PFSK-1 (cell line): ENCODE data around the gene NPAS2.

Experiments used
- FOXP2 ChIP-seq: optimal IDR thresholded peaks from 2 replicates; pipeline ENCODE3; 2011; ENCODE audit warnings: borderline replicate concordance, control low read depth, inconsistent platforms; ENCODE audit not compliant: insufficient read depth; ENCODE audit errors: extremely low read length, extremely low read depth
- POLR2AphosphoS5 ChIP-seq: IDR thresholded peaks from 2 replicates; pipeline ENCODE4 v1.6.1; 2012; ENCODE audit warnings: low read depth, mild to moderate bottlenecking, control low read depth, low read length, moderate library complexity
- SIN3A ChIP-seq: IDR thresholded peaks from 2 replicates; pipeline ENCODE4 v1.6.1; 2012; ENCODE audit warnings: mild to moderate bottlenecking, low read length, moderate library complexity, borderline replicate concordance; ENCODE audit not compliant: insufficient read depth
- TAF1 ChIP-seq: IDR thresholded peaks from 2 replicates; pipeline ENCODE4 v1.6.1; 2012; ENCODE audit warnings: low read length, control low read depth, borderline replicate concordance; ENCODE audit not compliant: insufficient read depth
- TF ChIP-seq, protein P1 (sequence below), 2 experiments: IDR thresholded peaks; 2 replicates each; pipeline versions ENCODE4 v1.6.1 to v1.8.0; 2011 to 2012; ENCODE audit warnings: low read depth in 2 of 2, low read length in 2 of 2, control low read depth in 1 of 2, inconsistent platforms in 1 of 2, mild to moderate bottlenecking in 1 of 2, moderate library complexity in 1 of 2; ENCODE audit not compliant: insufficient read depth in 1 of 2

Gene NPAS2

GRCh38 chr2:100887713-100888495, 68.0 kb downstream of the NPAS2 start:
- TF ChIP-seq TAF1 (no peak), POLR2AphosphoS5 (no peak), SIN3A (no peak), FOXP2 (no peak)
- TF ChIP-seq, protein P1, sequence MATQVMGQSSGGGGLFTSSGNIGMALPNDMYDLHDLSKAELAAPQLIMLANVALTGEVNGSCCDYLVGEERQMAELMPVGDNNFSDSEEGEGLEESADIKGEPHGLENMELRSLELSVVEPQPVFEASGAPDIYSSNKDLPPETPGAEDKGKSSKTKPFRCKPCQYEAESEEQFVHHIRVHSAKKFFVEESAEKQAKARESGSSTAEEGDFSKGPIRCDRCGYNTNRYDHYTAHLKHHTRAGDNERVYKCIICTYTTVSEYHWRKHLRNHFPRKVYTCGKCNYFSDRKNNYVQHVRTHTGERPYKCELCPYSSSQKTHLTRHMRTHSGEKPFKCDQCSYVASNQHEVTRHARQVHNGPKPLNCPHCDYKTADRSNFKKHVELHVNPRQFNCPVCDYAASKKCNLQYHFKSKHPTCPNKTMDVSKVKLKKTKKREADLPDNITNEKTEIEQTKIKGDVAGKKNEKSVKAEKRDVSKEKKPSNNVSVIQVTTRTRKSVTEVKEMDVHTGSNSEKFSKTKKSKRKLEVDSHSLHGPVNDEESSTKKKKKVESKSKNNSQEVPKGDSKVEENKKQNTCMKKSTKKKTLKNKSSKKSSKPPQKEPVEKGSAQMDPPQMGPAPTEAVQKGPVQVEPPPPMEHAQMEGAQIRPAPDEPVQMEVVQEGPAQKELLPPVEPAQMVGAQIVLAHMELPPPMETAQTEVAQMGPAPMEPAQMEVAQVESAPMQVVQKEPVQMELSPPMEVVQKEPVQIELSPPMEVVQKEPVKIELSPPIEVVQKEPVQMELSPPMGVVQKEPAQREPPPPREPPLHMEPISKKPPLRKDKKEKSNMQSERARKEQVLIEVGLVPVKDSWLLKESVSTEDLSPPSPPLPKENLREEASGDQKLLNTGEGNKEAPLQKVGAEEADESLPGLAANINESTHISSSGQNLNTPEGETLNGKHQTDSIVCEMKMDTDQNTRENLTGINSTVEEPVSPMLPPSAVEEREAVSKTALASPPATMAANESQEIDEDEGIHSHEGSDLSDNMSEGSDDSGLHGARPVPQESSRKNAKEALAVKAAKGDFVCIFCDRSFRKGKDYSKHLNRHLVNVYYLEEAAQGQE (IDR thresholded peaks at IDR 0.05; ENCODE audit: insufficient read depth in 1 of 2, low read depth in 2 of 2, low read length in 2 of 2) = no peak

DNA sequence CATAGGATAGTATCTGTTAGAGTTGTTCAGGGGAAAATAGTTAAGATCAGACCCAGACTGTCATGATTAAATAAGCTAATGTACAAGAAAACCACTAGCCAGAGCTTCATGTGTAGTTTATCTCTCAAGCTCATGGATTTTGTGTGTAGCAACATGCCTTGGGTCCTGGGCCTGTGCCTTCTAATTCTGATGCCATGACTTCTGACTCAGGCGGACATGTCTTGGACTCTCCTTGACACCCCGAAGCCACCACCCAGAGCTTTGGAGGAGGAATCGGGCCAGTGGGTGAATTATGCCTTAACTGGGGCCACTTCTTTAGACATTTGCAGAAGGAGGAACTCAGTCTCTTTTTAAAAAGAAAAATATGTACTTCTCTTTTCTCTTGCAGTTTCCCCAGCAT, 68.7 kb downstream of the NPAS2 start:
- TF ChIP-seq, protein P1 (IDR thresholded peaks at IDR 0.05; ENCODE audit: insufficient read depth in 1 of 2, low read depth in 2 of 2, low read length in 2 of 2) = no peak
- no peak for TF ChIP-seq POLR2AphosphoS5
- no peak for TF ChIP-seq SIN3A
- no peak for TF ChIP-seq TAF1
- TF ChIP-seq FOXP2 = no peak

DNA sequence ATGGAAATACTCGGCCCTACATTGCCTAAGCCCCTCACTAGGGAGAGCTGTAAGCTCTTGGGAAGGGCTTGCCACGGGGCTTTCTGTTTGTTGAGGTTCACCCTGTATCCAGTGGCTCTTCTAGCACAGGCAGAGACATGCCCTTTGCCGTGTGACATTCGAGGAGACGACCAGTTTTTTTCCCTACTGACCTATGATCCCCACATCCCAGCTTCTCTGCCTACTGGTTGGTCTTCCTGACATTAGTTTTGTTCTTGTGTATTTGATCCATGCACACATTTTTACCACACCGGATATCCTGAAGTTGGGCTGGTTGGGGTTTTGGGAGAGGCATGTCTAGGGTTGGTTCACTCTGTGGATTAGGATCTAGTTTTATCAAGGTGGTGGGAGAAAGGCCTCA, 69.3 kb downstream of the NPAS2 start:
- no peak for TF ChIP-seq POLR2AphosphoS5
- TF ChIP-seq SIN3A = no peak
- TF ChIP-seq FOXP2 = no peak
- no peak for TF ChIP-seq TAF1
- TF ChIP-seq, protein P1 (IDR thresholded peaks at IDR 0.05; ENCODE audit: insufficient read depth in 1 of 2, low read depth in 2 of 2, low read length in 2 of 2) = no peak

DNA sequence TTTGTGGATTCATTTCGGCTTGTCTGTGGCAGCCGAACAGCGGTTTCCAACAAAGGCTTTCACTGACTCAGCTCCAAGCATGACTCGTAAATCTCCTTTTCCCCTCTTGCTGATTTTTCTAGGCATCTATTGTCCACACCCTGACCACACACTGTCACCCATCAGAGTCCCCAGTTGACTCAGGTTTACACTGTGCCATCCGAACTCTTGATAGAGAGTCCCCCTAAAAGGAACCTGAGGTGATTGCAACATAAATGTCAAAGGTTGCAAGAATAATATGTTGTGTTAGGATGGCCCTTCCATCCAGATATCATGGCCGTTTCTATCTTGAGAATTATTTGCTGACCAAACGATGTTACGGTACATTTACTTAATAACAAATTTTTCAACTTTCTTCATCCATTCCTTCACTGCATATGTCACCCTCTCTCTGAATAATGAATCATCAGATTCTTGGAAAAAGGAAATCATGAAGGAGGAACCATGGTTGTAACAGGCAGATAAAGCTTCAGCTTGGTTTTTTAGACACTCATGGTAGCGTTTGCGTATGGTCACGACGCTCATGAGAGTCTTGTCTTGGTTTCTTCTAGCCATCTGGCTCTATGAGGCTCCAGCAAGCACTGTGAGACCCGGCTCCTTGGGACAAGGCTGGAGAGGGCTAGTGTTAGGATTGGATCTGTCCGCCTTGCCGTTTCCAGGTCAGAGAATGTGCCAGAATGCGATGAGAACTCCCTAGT, 72.1 kb downstream of the NPAS2 start:
- TF ChIP-seq, protein P1 (IDR thresholded peaks at IDR 0.05; ENCODE audit: insufficient read depth in 1 of 2, low read depth in 2 of 2, low read length in 2 of 2) = no peak
- TF ChIP-seq POLR2AphosphoS5 (no peak), SIN3A (no peak), TAF1 (no peak), FOXP2 (no peak)
